Endodermal cell (in vitro differentiated cells): Measurements from ENCODE around the gene MAPK8IP1. TPM values are rescaled to one million over a fixed set of nuclear protein-coding genes. Genes with fewer than 3 reads are reported as not detected.
"Not testable (repeated sequence)": the region's sequence is repeated elsewhere in the genome, so short reads cannot be mapped to it uniquely, and the experiment has no call there.

Experiments
- DNase-seq: peaks from one replicate; pipeline ENCODE4 v3.0.0-alpha.2; 2017
- H3K27ac ChIP-seq: 2 replicates; pipeline ENCODE4 v1.5.1; 2013; ENCODE audit warnings: mild to moderate bottlenecking, low read depth, low read length, moderate library complexity
- H3K27me3 ChIP-seq: 2 replicates; pipeline ENCODE4 v1.6.1; 2013; ENCODE audit warnings: mild to moderate bottlenecking, low read length, moderate library complexity; ENCODE audit not compliant: insufficient read depth, control insufficient read depth, poor library complexity, severe bottlenecking
- H3K36me3 ChIP-seq: 2 replicates; pipeline ENCODE4 v1.7.0; 2013; ENCODE audit warnings: mild to moderate bottlenecking, low read length, moderate library complexity; ENCODE audit not compliant: control insufficient read depth, insufficient read depth
- H3K4me1 ChIP-seq: one replicate; pipeline ENCODE4 v1.7.0; 2013; ENCODE audit warnings: low read length; ENCODE audit not compliant: control insufficient read depth, insufficient read depth
- H3K4me3 ChIP-seq: 2 replicates; pipeline ENCODE4 v1.5.1; 2013; ENCODE audit warnings: mild to moderate bottlenecking, low read length, moderate library complexity
- H3K9ac ChIP-seq: 2 replicates; pipeline ENCODE4 v1.6.1; 2013; ENCODE audit warnings: mild to moderate bottlenecking, low read length, moderate library complexity; ENCODE audit not compliant: poor library complexity, severe bottlenecking; ENCODE audit errors: extremely low read depth
- H3K9me3 ChIP-seq: 2 replicates; pipeline ENCODE4 v1.6.1; 2013; ENCODE audit warnings: mild to moderate bottlenecking, low read length, moderate library complexity; ENCODE audit not compliant: control insufficient read depth
- H3K27ac Mint-ChIP-seq: 2 replicates; pipeline ENCODE4 v1.8.0; 2020; ENCODE audit warnings: mixed read lengths
- H3K27me3 Mint-ChIP-seq: 2 replicates; pipeline ENCODE4 v1.8.0; 2021; ENCODE audit warnings: mild to moderate bottlenecking, mixed read lengths; ENCODE audit not compliant: insufficient read depth
- H3K36me3 Mint-ChIP-seq: 2 replicates; pipeline ENCODE4 v1.8.0; 2020; ENCODE audit warnings: low read depth, mixed read lengths
- H3K4me1 Mint-ChIP-seq: 2 replicates; pipeline ENCODE4 v1.8.0; 2020; ENCODE audit warnings: mixed read lengths
- H3K4me3 Mint-ChIP-seq: 2 replicates; pipeline ENCODE4 v1.8.0; 2020; ENCODE audit warnings: mild to moderate bottlenecking, moderate library complexity, mixed read lengths
- H3K9me3 Mint-ChIP-seq: 2 replicates; pipeline ENCODE4 v1.8.0; 2020; ENCODE audit warnings: mild to moderate bottlenecking, mixed read lengths
- CTCF ChIP-seq: fragments of 200-600 bp; sonication (generic); conservative IDR thresholded peaks from 2 replicates; pipeline ENCODE4 v1.5.0; 2021; ENCODE audit warnings: antibody characterized with exemption, mild to moderate bottlenecking
- WGBS, 2 experiments: methylation state at CpG; one replicate each; pipeline versions ENCODE4 v1.1.5 to v1.1.7; 2013; ENCODE audit warnings: missing lambda C conversion rate in 2 of 2, mixed read lengths in 1 of 2; ENCODE audit not compliant: insufficient coverage in 1 of 2, insufficient read length in 1 of 2; 5-methylcytosine and 5-hydroxymethylcytosine counted together
- total RNA-seq, 2 donors: library from RNA; stranded (reverse); fragmentation: NEBNext Ultra II Directional in 1 of 2; extraction: Animal tissue kit (Norgen Biotek cat#: 25700) in 1 of 2; gene quantifications; 2 replicates in 1 of 2; 3 replicates in 1 of 2; pipeline ENCODE4 v1.2.1, GENCODE V29; 2021

MAPK8IP1 gene
- total RNA-seq, 2 donors from 2014 or later = 11.2 to 12.8 TPM

- Mint-ChIP-seq H3K36me3 (peaks cover 14% of the 10 kb centered on the region), H3K4me3 (no peak overlapping the region), H3K27me3 (peaks cover 16% of the 10 kb centered on the region), H3K27ac (no peak overlapping the region), H3K4me1 (peaks cover 13% of the 10 kb centered on the region), H3K9me3 (no peaks in the 10 kb centered on the region)
- no peaks in the 10 kb centered on the region for H3K9me3 ChIP-seq
- 94 to 97% methylated on average over 17 to 19 of the region's 19 CpGs for WGBS, 2 experiments
- DNase-seq = no peak
- no peaks in the 10 kb centered on the region for H3K4me1 ChIP-seq
- no peak overlapping the region for H3K4me3 ChIP-seq
- peaks cover 15% of the 10 kb centered on the region for H3K27me3 ChIP-seq
- H3K27ac ChIP-seq = no peak overlapping the region
- H3K36me3 ChIP-seq = no peaks in the 10 kb centered on the region
- no peak for TF ChIP-seq CTCF
- no peak overlapping the region for H3K9ac ChIP-seq
Measured at GRCh38 chr11:45905095-45905494, 19.6 kb downstream of the MAPK8IP1 start.

GRCh38 chr11:45905576-45905975 is 20.1 kb downstream of the MAPK8IP1 start:
- peaks cover 13% of the 10 kb centered on the region for H3K27me3 Mint-ChIP-seq
- not testable (repeated sequence) for H3K9me3 Mint-ChIP-seq, H3K27ac ChIP-seq, H3K9ac ChIP-seq, H3K9me3 ChIP-seq, H3K36me3 ChIP-seq, H3K4me3 Mint-ChIP-seq, H3K27ac Mint-ChIP-seq, H3K4me3 ChIP-seq, DNase-seq, H3K4me1 ChIP-seq
- H3K36me3 Mint-ChIP-seq = peaks cover 15% of the 10 kb centered on the region
- WGBS, 2 experiments = 87 to 100% methylated on average over 1 to 6 of the region's 6 CpGs
- H3K4me1 Mint-ChIP-seq = peaks cover 11% of the 10 kb centered on the region
- peaks cover 11% of the 10 kb centered on the region for H3K27me3 ChIP-seq

- no peak for DNase-seq
- Mint-ChIP-seq H3K36me3 (peaks cover 18% of the 10 kb centered on the region), H3K27ac (no peak overlapping the region), H3K9me3 (no peaks in the 10 kb centered on the region), H3K4me3 (no peak overlapping the region), H3K4me1 (peaks cover 8% of the 10 kb centered on the region), H3K27me3 (peaks cover 7% of the 10 kb centered on the region)
- no peak for TF ChIP-seq CTCF
- Histone ChIP-seq H3K9ac (no peak overlapping the region), H3K27me3 (peaks cover 5% of the 10 kb centered on the region), H3K4me3 (no peak overlapping the region), H3K9me3 (no peaks in the 10 kb centered on the region), H3K4me1 (no peaks in the 10 kb centered on the region), H3K27ac (no peak overlapping the region), H3K36me3 (no peaks in the 10 kb centered on the region)
- 82 to 93% methylated on average over 10 to 19 of the region's 19 CpGs for WGBS, 2 experiments
Measured at GRCh38 chr11:45906096-45906682, 20.7 kb downstream of the MAPK8IP1 start.
